Stimulated activated CD4-positive, alpha-beta T cell treated with anti-CD3 and anti-CD28 coated beads, Interleukin-15, amount 100 ng/mL, for 48 hours (primary cell): Measurements from ENCODE around the gene UMAD1.

ENCODE experiments used
- DNase-seq, 2 donors: peaks; one replicate each; pipeline ENCODE4 v3.0.0-alpha.2; 2020; ENCODE audit warnings: low read depth in 2 of 2

The UMAD1 gene

GRCh38 chr7:7720750-7721621 lies 80.4 kb downstream of the UMAD1 start:
- no peak for DNase-seq

DNA sequence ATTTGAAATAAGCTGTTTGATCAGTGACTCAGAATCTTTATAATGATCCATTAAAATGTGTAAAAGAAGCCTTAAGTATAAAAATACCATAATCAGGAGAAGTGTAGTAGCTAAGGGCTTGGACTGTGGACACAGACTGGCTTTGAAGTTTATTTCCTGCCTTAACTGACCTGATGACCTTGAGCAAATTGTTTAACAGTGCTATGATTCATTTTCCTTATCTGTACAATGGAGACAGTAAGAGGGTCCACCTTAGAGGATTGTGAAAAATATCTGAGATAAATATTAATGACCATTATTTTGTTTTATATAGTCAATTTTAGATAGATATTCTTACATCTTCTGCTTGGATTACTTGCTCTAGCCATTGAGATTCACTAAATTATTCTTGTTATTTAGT lies 91.2 kb downstream of the UMAD1 start:
- DNase-seq, result no peak

GRCh38 chr7:7732621-7733281 lies 92.2 kb downstream of the UMAD1 start:
- no peak for DNase-seq

- no peak for DNase-seq
These were observed 96.1 kb downstream of the UMAD1 start for GRCh38 chr7:7736671-7737070.

DNA sequence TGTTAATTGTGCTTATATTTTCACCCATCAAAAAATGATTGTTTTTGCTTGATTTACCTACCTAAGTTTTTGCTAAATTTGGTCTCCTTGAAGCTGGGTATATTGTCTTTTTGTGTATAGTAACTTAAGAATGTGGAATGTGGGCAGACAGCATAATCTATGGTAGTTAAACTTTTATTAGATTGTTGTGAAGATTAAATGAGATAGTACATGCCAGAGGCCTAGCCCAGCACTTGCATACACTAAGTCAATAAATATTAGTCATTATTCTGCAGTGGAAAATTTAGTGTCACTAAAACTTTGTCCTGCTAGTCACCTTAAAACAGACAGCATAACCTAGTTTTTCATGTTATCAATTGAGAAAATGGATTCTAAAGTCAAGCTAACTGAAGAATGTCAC lies 97.1 kb downstream of the UMAD1 start:
- no peak for DNase-seq

GRCh38 chr7:7738177-7738576 lies 97.6 kb downstream of the UMAD1 start:
- DNase-seq, result no peak

DNA sequence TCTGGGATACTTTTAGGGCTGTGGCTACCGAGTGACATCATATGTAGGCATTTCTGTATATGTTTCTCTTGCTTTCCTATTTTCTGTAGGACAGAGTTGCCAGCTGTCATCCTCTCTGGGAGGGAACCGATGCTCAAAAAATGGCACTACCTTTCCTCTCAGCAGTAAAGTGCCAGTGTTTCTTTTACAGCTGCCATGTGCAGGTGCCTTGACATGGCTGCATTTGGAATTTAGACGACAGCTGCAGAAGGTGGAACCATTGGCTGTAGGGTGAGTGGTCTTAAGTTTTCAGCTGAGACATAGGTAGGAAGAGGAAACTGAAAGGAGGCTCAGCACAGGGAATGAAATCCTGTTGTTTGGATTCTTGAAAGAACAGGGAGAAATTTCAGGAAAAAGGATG lies 98.1 kb downstream of the UMAD1 start:
- DNase-seq, result no peak

DNA sequence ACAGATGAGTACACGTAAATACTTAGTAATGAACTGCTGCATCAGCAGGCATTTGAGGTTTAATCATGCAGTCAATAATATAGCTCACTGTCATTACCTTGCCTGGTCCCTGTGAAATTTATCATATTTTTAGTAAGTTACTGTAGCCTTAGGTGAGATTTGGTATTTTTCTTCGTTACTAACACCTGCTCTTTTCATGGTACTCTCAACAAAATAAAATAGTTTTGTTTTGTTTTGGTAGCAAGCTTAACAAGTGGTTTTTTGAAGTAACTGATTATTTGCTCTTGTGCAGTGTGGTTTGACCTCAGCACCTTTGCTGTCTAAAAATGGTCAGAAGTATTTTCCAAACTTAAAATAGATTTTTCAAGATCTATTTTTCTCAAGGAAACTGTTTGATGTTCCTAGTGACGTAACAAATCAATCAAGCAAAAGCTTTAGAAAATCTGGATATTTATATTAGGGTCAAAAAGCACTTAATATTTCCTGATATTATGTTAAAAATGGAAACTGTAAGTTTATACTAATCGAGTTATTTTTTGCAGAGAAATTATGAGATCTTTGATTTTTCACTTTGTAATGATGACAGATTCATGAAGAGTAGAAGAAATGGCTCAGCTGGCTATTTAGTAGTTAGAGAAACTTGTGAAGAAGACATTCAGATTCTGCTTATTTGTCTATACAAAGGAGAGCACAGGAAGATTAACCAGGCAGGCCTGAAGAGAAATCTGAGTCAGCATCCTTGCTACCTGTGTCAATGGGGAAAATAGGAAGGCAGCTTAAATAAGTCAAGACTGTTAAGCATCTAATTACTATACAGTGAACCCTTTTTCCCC lies 98.9 kb downstream of the UMAD1 start:
- DNase-seq, result no peak

GRCh38 chr7:7740037-7740355 lies 99.4 kb downstream of the UMAD1 start:
- no peak for DNase-seq

GRCh38 chr7:7742223-7742622 lies 101.7 kb downstream of the UMAD1 start:
- no peak for DNase-seq

DNA sequence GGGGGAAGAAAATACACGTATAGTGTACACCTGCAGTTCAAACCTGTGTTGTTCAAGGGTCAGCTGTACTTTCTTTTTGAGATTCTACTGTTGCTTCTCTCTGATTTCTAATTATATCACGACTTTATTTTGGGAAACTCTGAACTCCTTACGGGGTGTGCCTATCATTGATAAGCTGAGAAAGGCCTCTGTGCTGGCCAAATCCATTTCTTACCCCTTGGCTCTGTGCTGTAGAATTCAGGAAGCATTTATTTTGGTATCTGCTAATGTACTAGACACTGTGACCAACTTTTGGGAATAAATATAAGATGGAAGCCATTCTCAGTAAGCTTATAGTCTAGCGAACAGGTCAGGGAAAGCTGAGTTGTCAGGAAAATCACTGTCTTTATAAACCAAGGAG lies 104.7 kb downstream of the UMAD1 start:
- DNase-seq, result no peak

GRCh38 chr7:7745966-7746365 lies 105.4 kb downstream of the UMAD1 start:
- DNase-seq, result no peak

DNA sequence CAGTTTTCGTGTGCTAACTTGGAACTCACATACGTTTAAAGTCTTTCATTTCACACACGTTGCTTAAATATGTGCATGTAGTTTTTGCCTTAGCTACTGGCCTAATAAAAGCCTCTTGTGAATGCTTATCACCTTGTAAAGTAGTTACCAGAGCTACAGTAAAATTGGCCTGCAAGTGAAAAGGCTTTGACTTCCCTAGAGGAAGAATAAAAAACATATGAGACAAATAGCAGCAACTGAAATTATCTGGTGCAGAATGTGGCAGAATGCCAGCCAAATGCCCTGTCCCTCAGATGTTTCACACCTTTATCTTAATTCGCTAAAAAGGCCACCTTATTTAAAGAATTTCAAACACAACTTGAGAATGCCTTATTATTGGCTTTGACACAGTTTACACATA lies 105.9 kb downstream of the UMAD1 start:
- DNase-seq, result no peak

GRCh38 chr7:7750571-7751242 lies 110.2 kb downstream of the UMAD1 start:
- DNase-seq, result no peak

- no peak for DNase-seq
These were observed 110.9 kb downstream of the UMAD1 start for GRCh38 chr7:7751243-7752092.

GRCh38 chr7:7756577-7756976 lies 116.0 kb downstream of the UMAD1 start:
- DNase-seq, result no peak

- no peak for DNase-seq
These were observed 117.0 kb downstream of the UMAD1 start for GRCh38 chr7:7757576-7757975.

- no peak for DNase-seq
These were observed 120.9 kb downstream of the UMAD1 start for GRCh38 chr7:7761340-7761973.

DNA sequence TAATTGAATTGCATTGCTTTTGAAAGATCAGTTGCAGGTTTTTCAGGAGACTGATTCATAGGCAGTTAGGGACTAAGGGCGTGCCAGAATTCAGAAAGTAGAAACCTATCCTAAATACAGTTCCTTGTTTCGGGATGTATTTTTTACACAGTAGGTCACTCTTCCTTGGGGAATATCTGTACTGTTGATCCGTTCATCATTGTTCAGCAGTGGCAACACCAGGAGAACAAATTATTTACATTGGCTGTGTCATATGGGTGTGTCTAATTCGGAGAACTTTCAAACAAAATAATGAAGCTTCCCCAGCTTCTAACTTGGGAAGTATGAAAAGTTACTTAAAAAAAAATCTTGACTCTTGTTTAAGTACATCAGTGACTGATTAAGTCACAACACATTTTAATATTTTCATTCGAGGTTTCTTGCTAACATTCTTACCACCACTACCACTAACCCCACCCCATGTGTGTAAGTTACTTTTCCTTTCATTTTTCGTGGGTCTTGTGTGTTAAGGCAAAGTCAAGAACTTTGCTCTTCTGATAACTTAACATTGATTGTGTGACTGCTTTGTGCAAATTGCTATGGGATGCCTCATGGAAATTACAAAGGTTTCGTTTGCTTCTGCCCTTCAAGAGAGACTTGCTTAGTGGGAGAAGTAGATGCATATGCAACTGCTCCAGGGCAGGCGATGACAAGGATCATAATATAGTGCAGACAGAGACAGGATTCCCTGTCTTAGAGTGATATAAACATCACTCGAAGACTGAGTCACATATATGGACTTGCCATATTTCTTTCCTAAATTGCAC lies 121.6 kb downstream of the UMAD1 start:
- DNase-seq, result no peak
